Left colon (tissue), 2 donors: ENCODE data around the gene STX1B. TPM values are rescaled to one million over a fixed set of nuclear protein-coding genes. Genes with fewer than 3 reads are reported as not detected.
"Not testable (repeated sequence)": the region's sequence is repeated elsewhere in the genome, so short reads cannot be mapped to it uniquely, and the experiment has no call there.

Source experiments
- ATAC-seq: fragments of 200-7000 bp; cut with Tn5 transposase; one replicate; pipeline ENCODE4 v1.9.1; 2020; ENCODE audit warnings: mild to moderate bottlenecking, moderate library complexity
- DNase-seq, 2 donors: peaks; one replicate each; pipeline ENCODE4 v3.0.0-alpha.2; 2020
- intact Hi-C, 2 donors: fragments of 100-400 bp; cut with DNase I in 1 of 2; cut with micrococcal nuclease in 1 of 2; formaldehyde crosslinking; loops; one replicate each; pipeline versions ENCODE4 v1.11.2 to v1.14.0; 2022; cut with DNase I, micrococcal nuclease
- total RNA-seq, 2 donors: library from RNA; stranded (reverse); fragmentation: NEBNext Ultra II Directional; extraction: Animal tissue kit (Norgen Biotek cat#: 25700); gene quantifications; one replicate each; pipeline ENCODE4 v1.2.1, GENCODE V29; 2021
- donor health status: DM: no; HTN: no; CAD: no.
- donor health status: DM: yes; HTN: yes; CAD: no.

The STX1B gene
- total RNA-seq, 2 donors from 2014 or later, result 0.75 to 0.79 TPM

GRCh38 chr16:30947859-30948666 lies 62.4 kb downstream of the STX1B start:
- DNase-seq (peak; percentile 66 to 88), ATAC-seq (peak; percentile 30)
- intact Hi-C loops, result no loop called here

DNA sequence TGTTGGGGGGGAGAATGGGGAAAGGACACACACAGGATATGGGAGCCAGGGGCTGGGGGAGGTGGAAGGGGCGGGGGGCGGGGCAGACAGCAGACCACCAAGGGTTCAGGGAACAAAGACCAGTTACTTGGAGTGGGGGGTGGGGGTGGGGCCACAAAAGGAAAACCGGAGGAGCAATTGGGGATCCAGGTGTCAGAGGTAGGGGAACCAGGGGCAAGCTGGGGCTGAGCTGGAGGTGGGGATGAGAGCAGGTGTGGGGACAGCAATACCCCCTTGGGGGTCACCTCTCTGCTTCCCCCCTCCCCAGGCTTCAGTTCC lies 62.9 kb downstream of the STX1B start:
- ATAC-seq, result no peak
- intact Hi-C loops, result no loop called here

DNA sequence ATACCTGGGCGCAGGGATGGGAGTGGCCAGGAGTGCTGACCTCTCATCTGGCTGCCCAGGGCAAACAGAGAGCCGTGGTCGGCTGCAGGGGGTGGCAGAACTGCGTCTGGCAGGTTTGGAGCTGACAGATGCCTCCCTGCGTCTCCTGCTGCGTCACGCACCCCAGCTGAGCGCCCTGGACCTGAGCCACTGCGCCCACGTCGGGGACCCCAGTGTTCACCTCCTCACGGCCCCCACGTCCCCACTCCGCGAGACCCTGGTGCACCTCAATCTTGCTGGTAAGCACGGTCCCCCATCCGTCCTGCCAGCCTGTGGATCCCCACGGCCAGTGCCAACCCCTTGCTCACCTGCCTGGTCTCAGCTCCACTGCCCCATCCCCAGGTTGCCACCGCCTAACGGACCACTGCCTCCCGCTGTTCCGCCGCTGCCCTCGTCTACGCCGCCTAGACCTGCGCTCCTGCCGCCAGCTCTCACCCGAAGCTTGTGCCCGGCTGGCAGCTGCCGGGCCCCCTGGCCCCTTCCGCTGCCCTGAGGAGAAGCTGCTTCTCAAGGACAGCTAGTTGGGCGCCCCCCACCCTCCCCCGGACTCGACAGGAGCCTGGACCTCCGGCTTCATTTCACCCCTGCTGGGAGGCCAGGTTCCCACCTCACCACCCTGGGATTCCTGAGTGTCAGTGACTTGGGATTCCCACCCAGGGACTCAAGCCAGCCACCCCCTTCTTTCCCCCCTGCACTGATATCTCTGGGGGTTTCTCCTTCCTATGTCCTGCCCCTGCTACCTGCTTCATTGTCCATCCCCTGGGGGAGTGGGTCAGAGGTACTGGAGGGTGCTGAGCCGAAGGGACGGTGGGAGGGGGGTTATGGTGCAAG lies 63.5 kb downstream of the STX1B start:
- DNase-seq, result peak in 1 of 2 donors; percentile 21
- intact Hi-C loops, result no loop called here

More for the DNA sequence above, 62.9 kb downstream of the STX1B start:
- no peak for DNase-seq

DNA sequence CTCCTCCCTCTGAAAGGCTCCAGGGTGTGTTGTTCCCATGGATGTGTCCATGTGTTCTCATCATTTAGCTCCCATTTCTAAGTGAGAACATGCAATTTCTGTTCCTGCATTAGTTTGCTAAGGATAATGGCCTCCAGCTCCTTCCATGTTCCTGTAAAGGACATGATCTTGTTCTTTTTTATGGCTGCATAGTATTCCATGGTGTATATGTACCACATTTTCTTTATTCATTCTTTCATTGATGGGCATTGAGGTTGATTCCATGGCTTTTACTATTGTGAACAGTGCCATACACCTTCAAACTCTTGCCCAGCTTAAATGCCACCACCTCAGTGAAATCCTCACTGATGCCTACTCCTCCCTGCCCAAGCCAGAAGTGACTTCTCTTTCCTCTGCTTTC lies 66.1 kb downstream of the STX1B start:
- intact Hi-C loops, result no loop called here
- no peak for ATAC-seq
- no peak for DNase-seq

More for the DNA sequence above, 63.5 kb downstream of the STX1B start:
- ATAC-seq, result no peak

GRCh38 chr16:30942426-30942806 lies 68.0 kb downstream of the STX1B start:
- DNase-seq (no peak), ATAC-seq (peak; percentile 59)
- intact Hi-C loops, result no loop called here

GRCh38 chr16:30941600-30942425 lies 68.6 kb downstream of the STX1B start:
- ATAC-seq (peak; percentile 91), DNase-seq (peak; percentile 83 to 84)
- intact Hi-C loops, result no loop called here

DNA sequence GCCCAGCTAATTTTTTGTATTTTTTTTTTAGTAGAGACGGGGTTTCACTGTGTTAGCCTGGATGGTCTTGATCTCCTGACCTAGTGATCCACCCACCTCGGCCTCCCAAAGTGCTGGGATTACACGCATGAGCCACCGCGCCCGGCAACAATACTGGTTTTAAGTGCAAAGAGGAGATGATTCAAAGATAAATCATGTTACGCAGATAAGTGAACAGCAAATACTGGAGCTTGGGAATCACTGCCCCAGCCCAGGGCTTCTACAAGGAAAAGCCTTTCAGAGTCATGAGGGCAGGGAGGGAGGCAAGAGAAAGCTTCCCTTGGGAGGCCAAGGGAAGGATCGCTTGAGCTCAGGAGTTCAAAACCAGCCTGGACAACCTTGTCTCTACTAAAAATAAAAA lies 70.9 kb downstream of the STX1B start:
- ATAC-seq, intact Hi-C loops, DNase-seq: not testable (repeated sequence)

Other genes starting within 250 kb of the STX1B start
- 1 to 10 TPM; 5.9 to 7.8 TPM for gene CFAP119, start 248.6 kb downstream of the STX1B start, total RNA-seq
- 10 to 100 TPM; 82.9 to 99.8 TPM for gene RNF40, start 248.3 kb downstream of the STX1B start, total RNA-seq
- gene ZNF629, start 223.4 kb downstream of the STX1B start, total RNA-seq, result 10 to 100 TPM; 12.3 to 15.2 TPM
- gene BCL7C, start 116.6 kb downstream of the STX1B start, total RNA-seq, result 10 to 100 TPM; 22.3 to 23.5 TPM
- 1 to 10 TPM in 1 of 2 donors, under 1 TPM in 1; 0.24 to 1.7 TPM for gene CTF1, start 114.0 kb downstream of the STX1B start, total RNA-seq
- gene FBXL19, start 87.1 kb downstream of the STX1B start, total RNA-seq, result 10 to 100 TPM; 20.5 to 24.4 TPM
- gene ORAI3, start 61.6 kb downstream of the STX1B start, total RNA-seq, result 10 to 100 TPM; 12.9 to 21.0 TPM
- gene SETD1A, start 52.9 kb downstream of the STX1B start, total RNA-seq, result 10 to 100 TPM; 12.2 to 15.0 TPM
- 10 to 100 TPM; 16.9 to 27.2 TPM for gene HSD3B7, start 25.4 kb downstream of the STX1B start, total RNA-seq
- gene STX4, start 22.9 kb upstream of the STX1B start, total RNA-seq, result 10 to 100 TPM; 66.9 to 83.3 TPM
- 10 to 100 TPM in 1 of 2 donors, 1 to 10 TPM in 1; 6.9 to 10.9 TPM for gene ZNF668, start 63.6 kb upstream of the STX1B start, total RNA-seq
- gene ZNF646, start 63.8 kb upstream of the STX1B start, total RNA-seq, result 10 to 100 TPM; 15.3 to 17.3 TPM
- gene PRSS53, start 78.3 kb upstream of the STX1B start, total RNA-seq, result 1 to 10 TPM in 1 of 2 donors, under 1 TPM in 1; 0.61 to 1.1 TPM
- 10 to 100 TPM; 28.7 to 40.5 TPM for gene VKORC1, start 84.2 kb upstream of the STX1B start, total RNA-seq
- gene BCKDK, start 97.7 kb upstream of the STX1B start, total RNA-seq, result 10 to 100 TPM; 34.6 to 36.3 TPM
- 10 to 100 TPM; 61.6 to 76.0 TPM for gene KAT8, start 107.0 kb upstream of the STX1B start, total RNA-seq
- gene PRSS8, start 125.1 kb upstream of the STX1B start, total RNA-seq, result 100 to 1,000 TPM; 409 to 428 TPM
- gene PRSS36, start 139.4 kb upstream of the STX1B start, total RNA-seq, result 1 to 10 TPM; 8.1 to 9.7 TPM
- gene FUS, start 169.5 kb upstream of the STX1B start, total RNA-seq, result 100 to 1,000 TPM; 158 to 173 TPM
- 10 to 100 TPM; 83.0 to 93.8 TPM for gene PYCARD, start 192.1 kb upstream of the STX1B start, total RNA-seq
- gene TRIM72, start 203.5 kb upstream of the STX1B start, total RNA-seq, result not detected
- not detected for gene PYDC1, start 206.5 kb upstream of the STX1B start, total RNA-seq
- 1 to 10 TPM; 2.6 to 6.9 TPM for gene ITGAM, start 249.3 kb upstream of the STX1B start, total RNA-seq